ENCODE data around the gene FAH.

The FAH gene

GRCh38 chr15:80167936-80168335 lies 15.1 kb downstream of the FAH start:
- H3K9me3 ChIP-seq (ENCODE audit: insufficient read depth, low read length, severe bottlenecking), result no peaks in the 10 kb centered on the region
- H2AFZ ChIP-seq (ENCODE audit: low read depth, low read length), result no peak overlapping the region
- no peaks in the 10 kb centered on the region for H3K27me3 ChIP-seq (ENCODE audit: insufficient read depth, low read length, poor library complexity)
- TF ChIP-seq CTCF (IDR thresholded peaks at IDR 0.05; ENCODE audit: borderline replicate concordance, extremely low read depth, low read length, poor library complexity, severe bottlenecking) (no peak), EZH2 (IDR thresholded peaks at IDR 0.05; ENCODE audit: borderline replicate concordance, low read depth, low read length, severe bottlenecking) (no peak)
- DNase-seq (no peak), ATAC-seq (ENCODE audit: insufficient read depth, low read depth) (no peak)
- no peaks in the 10 kb centered on the region for H4K20me1 ChIP-seq (ENCODE audit: insufficient read depth, low read length)
- H3K4me1 ChIP-seq (ENCODE audit: insufficient read depth, low read length), result no peaks in the 10 kb centered on the region
- H3K9ac ChIP-seq (ENCODE audit: low read depth, low read length), result no peak overlapping the region
- H3K36me3 ChIP-seq (ENCODE audit: insufficient read depth, low read length), result no peaks in the 10 kb centered on the region
- no peak overlapping the region for H3K4me2 ChIP-seq (ENCODE audit: insufficient read depth, low read length)
- no peak overlapping the region for H3K4me3 ChIP-seq (ENCODE audit: low read depth in 1 of 2, low read length in 2 of 2)
- H3K27ac ChIP-seq (ENCODE audit: low read length), result no peak overlapping the region
- no peaks in the 10 kb centered on the region for H3K79me2 ChIP-seq (ENCODE audit: insufficient read depth, low read length)

- no peak overlapping the region for H3K9ac ChIP-seq (ENCODE audit: low read depth, low read length)
- DNase-seq (no peak), ATAC-seq (ENCODE audit: insufficient read depth, low read depth) (no peak)
- no peaks in the 10 kb centered on the region for H3K4me1 ChIP-seq (ENCODE audit: insufficient read depth, low read length)
- no peak overlapping the region for H3K4me2 ChIP-seq (ENCODE audit: insufficient read depth, low read length)
- TF ChIP-seq EZH2 (IDR thresholded peaks at IDR 0.05; ENCODE audit: borderline replicate concordance, low read depth, low read length, severe bottlenecking), result no peak
- no peak for TF ChIP-seq CTCF (IDR thresholded peaks at IDR 0.05; ENCODE audit: borderline replicate concordance, extremely low read depth, low read length, poor library complexity, severe bottlenecking)
- H2AFZ ChIP-seq (ENCODE audit: low read depth, low read length), result no peak overlapping the region
- H3K9me3 ChIP-seq (ENCODE audit: insufficient read depth, low read length, severe bottlenecking), result no peaks in the 10 kb centered on the region
- H3K79me2 ChIP-seq (ENCODE audit: insufficient read depth, low read length), result no peaks in the 10 kb centered on the region
- H3K27ac ChIP-seq (ENCODE audit: low read length), result no peak overlapping the region
- no peaks in the 10 kb centered on the region for H3K36me3 ChIP-seq (ENCODE audit: insufficient read depth, low read length)
- no peaks in the 10 kb centered on the region for H3K27me3 ChIP-seq (ENCODE audit: insufficient read depth, low read length, poor library complexity)
- no peak overlapping the region for H3K4me3 ChIP-seq (ENCODE audit: low read depth in 1 of 2, low read length in 2 of 2)
- H4K20me1 ChIP-seq (ENCODE audit: insufficient read depth, low read length), result no peaks in the 10 kb centered on the region
These were observed 15.6 kb downstream of the FAH start for GRCh38 chr15:80168421-80168820.

GRCh38 chr15:80169768-80170357 lies 17.1 kb downstream of the FAH start:
- ATAC-seq (ENCODE audit: insufficient read depth, low read depth) (no peak), DNase-seq (no peak)
- Histone ChIP-seq H3K4me1 (ENCODE audit: insufficient read depth, low read length) (no peaks in the 10 kb centered on the region), H2AFZ (ENCODE audit: low read depth, low read length) (no peak overlapping the region), H3K79me2 (ENCODE audit: insufficient read depth, low read length) (no peaks in the 10 kb centered on the region), H3K27me3 (ENCODE audit: insufficient read depth, low read length, poor library complexity) (no peaks in the 10 kb centered on the region), H3K27ac (ENCODE audit: low read length) (no peak overlapping the region), H4K20me1 (ENCODE audit: insufficient read depth, low read length) (no peaks in the 10 kb centered on the region), H3K4me3 (ENCODE audit: low read depth in 1 of 2, low read length in 2 of 2) (no peak overlapping the region), H3K4me2 (ENCODE audit: insufficient read depth, low read length) (no peak overlapping the region), H3K9me3 (ENCODE audit: insufficient read depth, low read length, severe bottlenecking) (no peaks in the 10 kb centered on the region), H3K36me3 (ENCODE audit: insufficient read depth, low read length) (no peaks in the 10 kb centered on the region), H3K9ac (ENCODE audit: low read depth, low read length) (no peak overlapping the region)
- TF ChIP-seq EZH2 (IDR thresholded peaks at IDR 0.05; ENCODE audit: borderline replicate concordance, low read depth, low read length, severe bottlenecking) (no peak), CTCF (IDR thresholded peaks at IDR 0.05; ENCODE audit: borderline replicate concordance, extremely low read depth, low read length, poor library complexity, severe bottlenecking) (no peak)

GRCh38 chr15:80170596-80170995 lies 17.8 kb downstream of the FAH start:
- Histone ChIP-seq H3K36me3 (ENCODE audit: insufficient read depth, low read length) (no peaks in the 10 kb centered on the region), H4K20me1 (ENCODE audit: insufficient read depth, low read length) (no peaks in the 10 kb centered on the region), H3K27ac (ENCODE audit: low read length) (no peak overlapping the region), H3K9ac (ENCODE audit: low read depth, low read length) (no peak overlapping the region), H3K4me3 (ENCODE audit: low read depth in 1 of 2, low read length in 2 of 2) (no peak overlapping the region), H3K9me3 (ENCODE audit: insufficient read depth, low read length, severe bottlenecking) (no peaks in the 10 kb centered on the region), H3K4me1 (ENCODE audit: insufficient read depth, low read length) (no peaks in the 10 kb centered on the region), H3K27me3 (ENCODE audit: insufficient read depth, low read length, poor library complexity) (no peaks in the 10 kb centered on the region), H2AFZ (ENCODE audit: low read depth, low read length) (no peak overlapping the region), H3K79me2 (ENCODE audit: insufficient read depth, low read length) (no peaks in the 10 kb centered on the region), H3K4me2 (ENCODE audit: insufficient read depth, low read length) (no peak overlapping the region)
- no peak for ATAC-seq (ENCODE audit: insufficient read depth, low read depth)
- no peak for TF ChIP-seq CTCF (IDR thresholded peaks at IDR 0.05; ENCODE audit: borderline replicate concordance, extremely low read depth, low read length, poor library complexity, severe bottlenecking)
- TF ChIP-seq EZH2 (IDR thresholded peaks at IDR 0.05; ENCODE audit: borderline replicate concordance, low read depth, low read length, severe bottlenecking), result no peak
- no peak for DNase-seq
